ENCODE measurements around the gene AIFM1.
A peak's percentile ranks its signal among the peaks of the same experiment; 100 is the strongest.

AIFM1 gene

DNA sequence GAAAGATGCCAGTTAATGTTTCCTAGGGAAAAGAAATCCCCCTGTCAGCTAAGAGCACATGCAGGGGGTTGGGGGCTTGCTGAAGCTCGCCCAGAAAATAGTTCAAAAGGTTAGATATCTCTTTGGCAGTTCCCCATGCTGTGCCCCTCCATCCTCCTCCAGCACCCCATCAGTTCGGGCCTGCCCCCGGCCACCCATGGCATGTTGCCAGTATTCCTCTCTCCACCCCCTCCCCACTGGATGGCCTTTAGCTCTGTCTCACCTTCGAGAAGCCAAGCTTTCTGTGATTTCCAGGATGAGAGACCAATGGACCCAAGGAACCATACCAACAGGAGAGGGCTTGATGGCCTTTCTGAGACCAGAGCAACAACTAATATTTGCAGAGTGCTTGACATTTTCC, 11.3 kb upstream of the AIFM1 start:
- H3K4me3 ChIP-seq (ENCODE audit: low read depth, low read length), result no peak overlapping the region
- TF ChIP-seq, protein P1, sequence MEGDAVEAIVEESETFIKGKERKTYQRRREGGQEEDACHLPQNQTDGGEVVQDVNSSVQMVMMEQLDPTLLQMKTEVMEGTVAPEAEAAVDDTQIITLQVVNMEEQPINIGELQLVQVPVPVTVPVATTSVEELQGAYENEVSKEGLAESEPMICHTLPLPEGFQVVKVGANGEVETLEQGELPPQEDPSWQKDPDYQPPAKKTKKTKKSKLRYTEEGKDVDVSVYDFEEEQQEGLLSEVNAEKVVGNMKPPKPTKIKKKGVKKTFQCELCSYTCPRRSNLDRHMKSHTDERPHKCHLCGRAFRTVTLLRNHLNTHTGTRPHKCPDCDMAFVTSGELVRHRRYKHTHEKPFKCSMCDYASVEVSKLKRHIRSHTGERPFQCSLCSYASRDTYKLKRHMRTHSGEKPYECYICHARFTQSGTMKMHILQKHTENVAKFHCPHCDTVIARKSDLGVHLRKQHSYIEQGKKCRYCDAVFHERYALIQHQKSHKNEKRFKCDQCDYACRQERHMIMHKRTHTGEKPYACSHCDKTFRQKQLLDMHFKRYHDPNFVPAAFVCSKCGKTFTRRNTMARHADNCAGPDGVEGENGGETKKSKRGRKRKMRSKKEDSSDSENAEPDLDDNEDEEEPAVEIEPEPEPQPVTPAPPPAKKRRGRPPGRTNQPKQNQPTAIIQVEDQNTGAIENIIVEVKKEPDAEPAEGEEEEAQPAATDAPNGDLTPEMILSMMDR (IDR thresholded peaks at IDR 0.05; ENCODE audit: borderline replicate concordance, insufficient read depth, low read depth, low read length), result no peak

DNA sequence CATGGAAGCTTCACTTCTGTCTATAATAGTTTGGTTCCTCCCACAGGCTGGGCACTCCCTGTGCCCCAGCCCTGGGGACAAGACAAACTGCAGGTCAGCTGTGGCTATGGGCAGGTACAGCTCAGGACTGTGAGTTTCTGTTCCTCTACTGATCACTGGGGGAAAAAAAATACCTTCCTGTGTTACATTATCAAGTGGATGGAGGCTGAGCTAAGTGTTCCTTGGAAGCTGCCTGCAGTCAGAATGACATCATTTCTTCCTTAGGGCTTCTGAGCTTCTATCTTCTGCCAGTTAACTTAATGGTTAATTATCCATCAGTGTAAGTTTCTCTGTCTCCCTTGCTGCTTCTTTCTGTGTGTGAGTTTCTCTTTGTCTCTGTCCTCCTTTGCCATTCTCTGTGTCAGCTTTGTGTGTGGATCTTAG, 10.7 kb upstream of the AIFM1 start:
- H3K4me3 ChIP-seq (ENCODE audit: low read depth, low read length), result no peak overlapping the region

DNA sequence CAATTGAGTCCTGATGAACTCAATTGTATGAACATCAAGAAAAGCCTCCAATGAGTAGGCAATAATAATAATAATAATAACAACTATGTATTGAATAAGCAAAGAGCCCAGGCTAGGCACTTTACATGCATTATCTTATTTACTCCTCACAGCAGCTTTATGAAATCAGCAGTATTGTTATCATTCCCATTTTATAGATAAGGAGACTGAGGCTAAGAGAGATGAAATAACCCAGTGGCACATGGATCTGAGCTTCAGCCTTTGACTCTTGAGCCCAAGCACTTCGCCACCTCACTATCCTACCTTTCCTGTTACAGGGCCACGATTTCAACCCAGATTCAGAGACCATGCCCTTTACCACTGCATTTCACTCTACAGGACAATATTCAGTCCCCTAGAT, 9.3 kb upstream of the AIFM1 start:
- no peak overlapping the region for H3K4me3 ChIP-seq (ENCODE audit: low read depth, low read length)
- TF ChIP-seq, protein P1 (IDR thresholded peaks at IDR 0.05; ENCODE audit: borderline replicate concordance, insufficient read depth, low read depth, low read length), result no peak

More for the DNA sequence above, 10.7 kb upstream of the AIFM1 start:
- TF ChIP-seq, protein P1 (IDR thresholded peaks at IDR 0.05; ENCODE audit: borderline replicate concordance, insufficient read depth, low read depth, low read length), result no peak

DNA sequence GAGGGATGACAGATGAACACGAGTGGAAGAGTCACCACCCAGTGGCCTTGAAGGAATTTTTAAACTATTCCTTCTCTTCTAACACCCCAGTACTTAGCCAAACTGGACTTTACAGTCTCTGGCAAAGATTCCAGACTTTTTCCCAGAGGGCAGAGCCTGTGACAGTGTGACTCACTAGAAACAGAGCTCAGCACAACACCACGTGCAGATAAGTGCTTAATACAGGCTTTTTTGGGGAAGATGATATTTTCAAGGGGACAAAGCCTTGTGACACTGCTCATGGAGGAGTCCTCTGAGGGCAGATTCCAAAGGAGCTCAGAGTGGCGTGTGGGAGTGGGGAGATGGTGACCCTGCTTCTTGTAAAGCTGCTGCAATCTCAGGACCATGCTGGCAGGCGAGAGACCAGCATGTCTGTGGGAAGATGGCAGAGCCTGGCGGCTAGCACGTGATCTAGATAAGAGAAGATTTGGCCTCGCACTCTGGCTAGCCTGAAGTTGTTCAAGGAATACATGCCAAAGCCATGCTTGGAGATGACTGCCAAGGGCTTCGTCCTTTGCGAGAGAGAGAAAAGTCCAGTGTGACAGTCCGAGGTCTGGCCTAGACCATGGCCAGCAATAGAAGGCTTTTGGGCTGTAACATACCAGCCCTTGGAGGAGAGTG, 8.5 kb upstream of the AIFM1 start:
- TF ChIP-seq, protein P1 (IDR thresholded peaks at IDR 0.05; ENCODE audit: borderline replicate concordance, insufficient read depth, low read depth, low read length), result no peak
- H3K4me3 ChIP-seq (ENCODE audit: low read depth, low read length), result peak overlapping the region; percentile 81

DNA sequence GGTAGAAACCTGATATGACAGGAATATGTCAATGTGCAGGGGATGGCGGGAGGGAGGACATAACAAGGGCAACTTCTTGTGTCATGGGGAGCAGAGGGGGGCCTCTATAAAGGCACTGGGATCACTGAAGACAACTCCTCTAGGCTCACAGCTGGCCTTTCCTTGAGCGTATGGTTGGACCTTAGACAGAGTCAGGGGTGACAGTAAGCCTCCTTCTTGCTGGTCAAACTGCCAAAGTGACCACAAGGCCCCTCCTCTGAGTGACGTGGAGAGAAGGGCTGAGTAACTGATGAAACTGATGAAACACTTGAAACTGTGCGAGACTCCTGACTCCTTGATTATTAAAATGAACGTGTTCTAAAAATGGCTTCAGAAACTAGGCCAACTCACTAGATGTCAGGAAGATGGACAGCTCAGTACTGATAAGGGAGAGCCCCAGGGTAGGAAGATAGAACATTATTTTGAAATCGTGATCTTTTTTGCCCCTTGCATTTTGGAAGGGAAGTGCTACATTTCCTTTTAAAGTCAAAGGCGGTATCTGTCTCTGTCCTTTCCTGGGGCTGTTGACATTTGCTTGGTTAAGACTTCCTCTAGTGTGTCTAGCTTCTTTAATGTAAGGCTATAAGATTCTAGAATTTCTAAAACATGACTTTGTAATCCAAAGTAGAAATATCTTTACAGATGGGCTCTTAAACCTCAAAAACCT, 7.7 kb upstream of the AIFM1 start:
- TF ChIP-seq, protein P1 (IDR thresholded peaks at IDR 0.05; ENCODE audit: borderline replicate concordance, insufficient read depth, low read depth, low read length), result no peak
- peak overlapping the region; percentile 81 for H3K4me3 ChIP-seq (ENCODE audit: low read depth, low read length)

DNA sequence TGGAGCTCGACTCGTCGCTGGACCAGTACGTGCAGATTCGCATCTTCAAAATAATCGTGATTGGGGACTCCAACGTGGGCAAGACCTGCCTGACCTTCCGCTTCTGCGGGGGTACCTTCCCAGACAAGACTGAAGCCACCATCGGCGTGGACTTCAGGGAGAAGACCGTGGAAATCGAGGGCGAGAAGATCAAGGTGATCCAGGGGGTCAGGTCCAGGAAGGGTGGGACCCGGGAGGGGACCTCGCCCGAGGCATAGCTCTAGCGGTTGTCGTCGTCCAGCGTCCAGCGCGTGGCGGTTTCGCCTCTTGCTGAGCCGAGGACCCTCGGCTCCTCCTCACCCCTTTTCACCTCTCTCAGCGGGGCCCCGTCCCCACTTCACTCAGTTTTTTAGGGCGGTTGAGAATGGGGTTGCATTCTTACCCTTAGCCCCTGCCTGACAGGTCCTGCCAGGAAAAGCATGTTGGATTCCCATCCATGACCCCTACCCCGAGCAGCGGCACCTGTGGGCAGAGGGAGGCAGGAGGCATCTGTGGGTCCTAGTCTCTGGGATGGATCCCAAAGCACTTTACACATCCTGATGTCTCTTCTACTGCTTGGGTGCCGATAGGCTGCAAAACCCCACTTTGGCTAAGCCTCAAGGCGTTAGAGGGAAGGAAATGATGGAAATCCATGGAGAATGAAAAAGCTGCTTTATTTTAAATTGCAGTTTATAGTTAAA, 6.6 kb upstream of the AIFM1 start:
- peak overlapping the region; percentile 81 for H3K4me3 ChIP-seq (ENCODE audit: low read depth, low read length)
- TF ChIP-seq, protein P1 (IDR thresholded peaks at IDR 0.05; ENCODE audit: borderline replicate concordance, insufficient read depth, low read depth, low read length), result no peak

All from GM12875 (cell line).